ENCODE results near the gene FBXW2.

DNA sequence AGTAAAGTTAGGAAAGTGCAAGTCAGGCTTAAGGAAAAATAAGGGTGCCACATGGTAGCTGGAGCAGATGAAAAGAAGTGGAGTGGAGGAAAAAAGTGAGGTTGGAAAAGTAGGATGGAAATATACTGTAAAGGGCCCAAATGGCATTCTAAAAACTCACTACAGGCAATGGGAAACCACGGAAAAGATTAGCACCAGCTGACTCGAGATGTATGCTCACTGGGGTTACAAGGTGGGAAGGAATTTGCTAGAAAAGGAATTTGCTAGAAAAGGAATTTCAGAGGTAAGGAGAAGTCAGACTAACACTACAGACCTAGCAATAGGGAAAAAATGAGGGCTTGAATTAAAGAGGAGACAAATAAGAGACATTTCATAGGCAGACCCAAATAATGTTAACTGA lies 45.9 kb upstream of the FBXW2 start:
- TF ChIP-seq, protein P1, sequence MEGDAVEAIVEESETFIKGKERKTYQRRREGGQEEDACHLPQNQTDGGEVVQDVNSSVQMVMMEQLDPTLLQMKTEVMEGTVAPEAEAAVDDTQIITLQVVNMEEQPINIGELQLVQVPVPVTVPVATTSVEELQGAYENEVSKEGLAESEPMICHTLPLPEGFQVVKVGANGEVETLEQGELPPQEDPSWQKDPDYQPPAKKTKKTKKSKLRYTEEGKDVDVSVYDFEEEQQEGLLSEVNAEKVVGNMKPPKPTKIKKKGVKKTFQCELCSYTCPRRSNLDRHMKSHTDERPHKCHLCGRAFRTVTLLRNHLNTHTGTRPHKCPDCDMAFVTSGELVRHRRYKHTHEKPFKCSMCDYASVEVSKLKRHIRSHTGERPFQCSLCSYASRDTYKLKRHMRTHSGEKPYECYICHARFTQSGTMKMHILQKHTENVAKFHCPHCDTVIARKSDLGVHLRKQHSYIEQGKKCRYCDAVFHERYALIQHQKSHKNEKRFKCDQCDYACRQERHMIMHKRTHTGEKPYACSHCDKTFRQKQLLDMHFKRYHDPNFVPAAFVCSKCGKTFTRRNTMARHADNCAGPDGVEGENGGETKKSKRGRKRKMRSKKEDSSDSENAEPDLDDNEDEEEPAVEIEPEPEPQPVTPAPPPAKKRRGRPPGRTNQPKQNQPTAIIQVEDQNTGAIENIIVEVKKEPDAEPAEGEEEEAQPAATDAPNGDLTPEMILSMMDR (conservative IDR thresholded peaks at IDR 0.05; ENCODE audit: low read length): no peak
- TF ChIP-seq EZH2phosphoT487 (IDR thresholded peaks at IDR 0.05; ENCODE audit: borderline replicate concordance): no peak

Data from Loucy (cell line).